ENCODE measurements around the gene NEK9.
A peak's percentile ranks its signal among the peaks of the same experiment; 100 is the strongest.
"Not testable (repeated sequence)": the region's sequence is repeated elsewhere in the genome, so short reads cannot be mapped to it uniquely, and the experiment has no call there.

NEK9 gene

GRCh38 chr14:75126679-75127473 lies at the start of gene NEK9:
Gene NEK9 (minus strand): TSS chr14:75127048. CDS start chr14:75126921, 127 bp downstream.
- peak; percentile 72 to 84 (median 83) for DNase-seq (ENCODE audit: low read depth in 4 of 4, low spot score in 1 of 4)

- DNase-seq (ENCODE audit: low read depth in 4 of 4, low spot score in 1 of 4) = peak; percentile 79 to 89 (median 84)
These were observed 49.4 kb upstream of the NEK9 start, which contains the start of gene TMED10 for GRCh38 chr14:75176142-75176820. Gene TMED10 (minus strand): TSS chr14:75176612. CDS start chr14:75176579, 33 bp downstream.

- DNase-seq (ENCODE audit: low read depth in 4 of 4, low spot score in 1 of 4) = no peak
These were observed 48.9 kb upstream of the NEK9 start for GRCh38 chr14:75175677-75176141.

- DNase-seq (ENCODE audit: low read depth in 4 of 4, low spot score in 1 of 4) = no peak
These were observed 47.2 kb upstream of the NEK9 start for GRCh38 chr14:75174066-75174465.

GRCh38 chr14:75170772-75171171 lies 43.9 kb upstream of the NEK9 start:
- DNase-seq (ENCODE audit: low read depth in 4 of 4, low spot score in 1 of 4) = no peak

- DNase-seq (ENCODE audit: low read depth in 4 of 4, low spot score in 1 of 4) = no peak
These were observed 41.9 kb upstream of the NEK9 start for GRCh38 chr14:75168586-75169335.

- DNase-seq (ENCODE audit: low read depth in 4 of 4, low spot score in 1 of 4) = no peak
These were observed 40.5 kb upstream of the NEK9 start for GRCh38 chr14:75167325-75167724.

GRCh38 chr14:75165586-75166391 lies 38.9 kb upstream of the NEK9 start:
- no peak for DNase-seq (ENCODE audit: low read depth in 4 of 4, low spot score in 1 of 4)

- DNase-seq (ENCODE audit: low read depth in 4 of 4, low spot score in 1 of 4) = no peak
These were observed 38.0 kb upstream of the NEK9 start for GRCh38 chr14:75164809-75165208.

GRCh38 chr14:75163677-75164076 lies 36.8 kb upstream of the NEK9 start:
- no peak for DNase-seq (ENCODE audit: low read depth in 4 of 4, low spot score in 1 of 4)

- DNase-seq (ENCODE audit: low read depth in 4 of 4, low spot score in 1 of 4) = no peak
These were observed 35.8 kb upstream of the NEK9 start for GRCh38 chr14:75162631-75163030.

- DNase-seq (ENCODE audit: low read depth in 4 of 4, low spot score in 1 of 4) = no peak
These were observed 32.2 kb upstream of the NEK9 start for GRCh38 chr14:75158843-75159614.

GRCh38 chr14:75156901-75157300 lies 30.1 kb upstream of the NEK9 start:
- DNase-seq (ENCODE audit: low read depth in 4 of 4, low spot score in 1 of 4) = no peak

GRCh38 chr14:75156111-75156510 lies 29.3 kb upstream of the NEK9 start:
- no peak for DNase-seq (ENCODE audit: low read depth in 4 of 4, low spot score in 1 of 4)

- no peak for DNase-seq (ENCODE audit: low read depth in 4 of 4, low spot score in 1 of 4)
These were observed 28.3 kb upstream of the NEK9 start for GRCh38 chr14:75155169-75155568.

GRCh38 chr14:75153295-75153694 lies 26.4 kb upstream of the NEK9 start:
- no peak for DNase-seq (ENCODE audit: low read depth in 4 of 4, low spot score in 1 of 4)

- no peak for DNase-seq (ENCODE audit: low read depth in 4 of 4, low spot score in 1 of 4)
These were observed 25.0 kb upstream of the NEK9 start for GRCh38 chr14:75151851-75152250.

- not testable (repeated sequence) for DNase-seq (ENCODE audit: low read depth in 4 of 4, low spot score in 1 of 4)
These were observed 23.8 kb upstream of the NEK9 start for GRCh38 chr14:75150637-75151036.

- DNase-seq (ENCODE audit: low read depth in 4 of 4, low spot score in 1 of 4) = no peak
These were observed 23.3 kb upstream of the NEK9 start for GRCh38 chr14:75150150-75150549.

Measured in stimulated activated CD4-positive, alpha-beta T cell treated with anti-CD3 and anti-CD28 coated beads, Interleukin-1b, Interleukin-23, amount 100 ng/mL, for 24 hours (primary cell).